ENCODE data around the gene PM20D2. TPM values are rescaled to one million over a fixed set of nuclear protein-coding genes. Genes with fewer than 3 reads are reported as not detected.

The PM20D2 gene
- total and polyA plus RNA-seq, 2 of the 8 experiments (the other 6 are each of a cell fraction or from before 2014, with no cell fraction given), result 2.7 to 7.6 TPM

- Histone ChIP-seq H2BK15ac (ENCODE audit: low read length) (no peak overlapping the region), H3K23ac (ENCODE audit: insufficient read length) (no peak overlapping the region), H3K79me1 (ENCODE audit: low read depth, low read length) (no peaks in the 10 kb centered on the region), H3K4me1 (replicated peaks in 1 of 4; ENCODE audit: control insufficient read depth in 3 of 4, insufficient read depth in 4 of 4, low read length in 3 of 4) (no peaks in the 10 kb centered on the region), H3K4me2 (ENCODE audit: insufficient read depth in 1 of 2, low read depth in 2 of 2, low read length in 2 of 2) (no peak overlapping the region), H3K9ac (replicated peaks in 1 of 4; ENCODE audit: extremely low read depth in 1 of 4, low read depth in 3 of 4, low read length in 3 of 4) (no peak overlapping the region), H2BK12ac (ENCODE audit: low read depth, low read length) (no peak overlapping the region), H3K27me3 (replicated peaks in 1 of 4; ENCODE audit: control insufficient read depth in 3 of 4, extremely low read depth in 1 of 4, insufficient read depth in 3 of 4, low read length in 3 of 4) (no peaks in the 10 kb centered on the region), H3K27ac (ENCODE audit: low read depth, low read length) (no peak overlapping the region), H2BK5ac (ENCODE audit: low read depth, low read length) (no peak overlapping the region), H2BK120ac (replicated peaks; ENCODE audit: low read depth, low read length) (no peak overlapping the region), H3K36me3 (ENCODE audit: control insufficient read depth in 2 of 4, insufficient read depth in 4 of 4, low read length in 3 of 4) (no peaks in the 10 kb centered on the region), H3K56ac (replicated peaks; ENCODE audit: insufficient read length, low read depth, low read length) (no peak overlapping the region), H4K20me1 (replicated peaks in 1 of 2; ENCODE audit: control insufficient read depth in 1 of 2, insufficient read depth in 2 of 2, low read length in 2 of 2) (peaks cover 0 to 1% of the 10 kb centered on the region in 2 experiments), H2BK20ac (ENCODE audit: low read length) (no peak overlapping the region), H4K5ac (ENCODE audit: insufficient read length, low read depth, low read length) (no peak overlapping the region), H3K4me3 (ENCODE audit: extremely low read depth in 1 of 4, insufficient read depth in 2 of 4, low read depth in 3 of 4, low read length in 4 of 4) (no peak overlapping the region), H2AFZ (ENCODE audit: low read length) (no peak overlapping the region), H3K9me3 (ENCODE audit: insufficient read depth in 2 of 2, low read depth in 1 of 2, low read length in 1 of 2) (no peaks in the 10 kb centered on the region), H3K14ac (ENCODE audit: insufficient read length) (no peak overlapping the region), H3K18ac (ENCODE audit: extremely low read depth, low read length) (no peak overlapping the region), H2AK5ac (ENCODE audit: low read depth, low read length) (no peak overlapping the region), H3K79me2 (ENCODE audit: control insufficient read depth in 1 of 2, insufficient read depth in 2 of 2, low read length in 2 of 2) (no peaks in the 10 kb centered on the region), H3K23me2 (ENCODE audit: low read depth, low read length) (no peaks in the 10 kb centered on the region), H4K91ac (replicated peaks; ENCODE audit: insufficient read length, low read length) (no peak overlapping the region), H4K8ac (ENCODE audit: extremely low read depth, insufficient read depth, low read length) (no peak overlapping the region), H3K4ac (replicated peaks; ENCODE audit: insufficient read length, low read depth, low read length) (no peak overlapping the region)
- TF ChIP-seq CBX8 (IDR thresholded peaks at IDR 0.05; ENCODE audit: borderline replicate concordance, low read depth, low read length), result no peak
- TF ChIP-seq ATF3 (IDR thresholded peaks at IDR 0.05; ENCODE audit: insufficient read depth, low read depth, low read length), result no peak
- TF ChIP-seq RBBP5 (IDR thresholded peaks at IDR 0.05; ENCODE audit: borderline replicate concordance, low read depth, low read length), result no peak
- TF ChIP-seq JUND (IDR thresholded peaks at IDR 0.05; ENCODE audit: low read length), result no peak
- no peak for TF ChIP-seq NANOG (IDR thresholded peaks at IDR 0.05; ENCODE audit: insufficient read depth, low read depth, low read length, poor library complexity, severe bottlenecking)
- TF ChIP-seq, protein P1, sequence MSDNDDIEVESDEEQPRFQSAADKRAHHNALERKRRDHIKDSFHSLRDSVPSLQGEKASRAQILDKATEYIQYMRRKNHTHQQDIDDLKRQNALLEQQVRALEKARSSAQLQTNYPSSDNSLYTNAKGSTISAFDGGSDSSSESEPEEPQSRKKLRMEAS (IDR thresholded peaks at IDR 0.05), result no peak
- POLR2A ChIA-PET (ENCODE audit: partially characterized antibody), result no interaction called here
- DNase-seq (ENCODE audit: low read depth in 1 of 2, low spot score in 2 of 2) (no peak), FAIRE-seq (no peak)
- CTCF ChIA-PET (ENCODE audit: partially characterized antibody), result interaction anchor here (0.6 to 1.8 kb wide), 5 partner anchors 87 to 254 kb away, joined by 3 to 10 read pairs (median 3); no protein-coding TSS in a partner anchor
- 97% methylated on average over 1 of the region's 1 CpG; no CpG with 5 or more reads in 1 of the 2 experiments for WGBS, 2 experiments (ENCODE audit: extremely low coverage in 1 of 2, insufficient coverage in 1 of 2, insufficient read length in 1 of 2, insufficient replicate concordance in 2 of 2, low coverage in 1 of 2, low lambda C conversion rate in 2 of 2, missing lambda C conversion rate in 1 of 2)
These were observed 8.3 kb downstream of the PM20D2 start for GRCh38 chr6:89154131-89154530.

Measured in H1 (cell line).